Dendritic cell treated with granulocyte-macrophage colony-stimulating factor and Interleukin-4, amounts not matched to agents 40 ng/mL and 50 ng/mL, for 4 days (primary cell): ENCODE data around the gene RNF34.

Experiments
- H3K27ac Mint-ChIP-seq: one replicate; pipeline ENCODE4 v1.8.0; 2022; ENCODE audit warnings: mild to moderate bottlenecking, mixed read lengths
- H3K27me3 Mint-ChIP-seq: one replicate; pipeline ENCODE4 v1.8.0; 2022; ENCODE audit warnings: mild to moderate bottlenecking, mixed read lengths
- H3K36me3 Mint-ChIP-seq: one replicate; pipeline ENCODE4 v1.8.0; 2022; ENCODE audit warnings: low read depth, mixed read lengths
- H3K4me1 Mint-ChIP-seq: one replicate; pipeline ENCODE4 v1.8.0; 2022; ENCODE audit warnings: low read depth, mixed read lengths
- H3K4me3 Mint-ChIP-seq: one replicate; pipeline ENCODE4 v1.8.0; 2022; ENCODE audit warnings: mild to moderate bottlenecking, moderate library complexity, mixed read lengths
- H3K9me3 Mint-ChIP-seq: one replicate; pipeline ENCODE4 v1.8.0; 2022; ENCODE audit warnings: mixed read lengths
- intact Hi-C: fragments of 100-400 bp; cut with micrococcal nuclease; formaldehyde crosslinking; loops from one replicate; pipeline ENCODE4 v1.15.0; 2022

The RNF34 gene

DNA sequence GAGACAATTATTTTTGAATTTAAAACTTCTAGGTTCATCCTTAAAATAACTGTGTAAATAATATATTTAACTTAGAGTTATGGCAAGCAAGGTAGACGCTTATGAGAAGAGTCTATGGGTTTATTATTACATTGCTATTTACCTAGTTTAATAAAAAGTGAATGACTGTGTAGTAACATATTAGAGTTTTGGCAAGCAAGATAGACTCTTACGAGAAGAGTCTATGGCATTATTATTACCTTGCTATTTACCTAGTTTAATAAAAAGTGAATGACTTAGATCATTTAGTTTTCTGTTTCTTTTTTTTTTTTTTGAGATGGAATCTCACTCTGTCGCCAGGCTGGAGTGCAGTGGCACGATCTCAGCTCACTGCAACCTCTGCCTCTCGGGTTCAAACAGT lies 3.8 kb downstream of the RNF34 start:
- Mint-ChIP-seq H3K27me3 (no peaks in the 10 kb centered on the region), H3K27ac (no peak overlapping the region), H3K36me3 (peaks cover 67% of the 10 kb centered on the region), H3K4me3 (no peak overlapping the region), H3K9me3 (no peaks in the 10 kb centered on the region), H3K4me1 (peaks cover 29% of the 10 kb centered on the region)
- intact Hi-C loops = no loop called here

GRCh38 chr12:121404734-121405133 lies 4.8 kb downstream of the RNF34 start:
- peaks cover 22% of the 10 kb centered on the region for H3K4me1 Mint-ChIP-seq
- H3K36me3 Mint-ChIP-seq = peaks cover 66% of the 10 kb centered on the region
- H3K4me3 Mint-ChIP-seq = no peak overlapping the region
- H3K27me3 Mint-ChIP-seq = no peaks in the 10 kb centered on the region
- no peaks in the 10 kb centered on the region for H3K9me3 Mint-ChIP-seq
- intact Hi-C loops = no loop called here
- H3K27ac Mint-ChIP-seq = no peak overlapping the region

GRCh38 chr12:121405211-121405610 lies 5.3 kb downstream of the RNF34 start:
- Mint-ChIP-seq H3K27ac (no peak overlapping the region), H3K4me1 (peaks cover 22% of the 10 kb centered on the region), H3K36me3 (peaks cover 61% of the 10 kb centered on the region)

GRCh38 chr12:121413917-121414316 lies 14.0 kb downstream of the RNF34 start:
- Mint-ChIP-seq H3K36me3 (peaks cover 58% of the 10 kb centered on the region), H3K4me3 (no peak overlapping the region), H3K4me1 (no peaks in the 10 kb centered on the region), H3K27me3 (no peaks in the 10 kb centered on the region), H3K9me3 (no peaks in the 10 kb centered on the region), H3K27ac (no peak overlapping the region)
- intact Hi-C loops = no loop called here

More at GRCh38 chr12:121405211-121405610, 5.3 kb downstream of the RNF34 start:
- Mint-ChIP-seq H3K27me3 (no peaks in the 10 kb centered on the region), H3K4me3 (no peak overlapping the region), H3K9me3 (no peaks in the 10 kb centered on the region)
- intact Hi-C loops = no loop called here

DNA sequence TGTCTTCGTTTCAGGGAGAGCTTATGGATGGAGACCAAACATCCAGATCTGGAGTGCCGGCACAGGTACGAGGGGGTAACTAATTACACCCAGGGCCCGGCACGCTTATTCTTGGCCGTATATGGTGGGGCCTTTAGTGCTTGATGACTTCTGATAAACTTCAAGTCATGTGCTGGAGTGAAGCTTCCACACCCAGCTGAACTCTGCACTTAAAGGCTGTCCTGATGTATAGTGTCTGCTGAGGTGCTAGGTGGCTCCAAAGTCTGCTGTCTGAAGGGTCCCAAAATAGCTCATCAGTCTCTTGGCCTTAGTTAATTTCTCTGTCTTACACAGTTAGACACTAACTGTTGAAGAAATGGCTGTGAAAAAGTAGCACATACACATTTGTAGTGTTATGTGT lies 17.9 kb downstream of the RNF34 start:
- Mint-ChIP-seq H3K27ac (no peak overlapping the region), H3K9me3 (no peaks in the 10 kb centered on the region), H3K4me1 (no peaks in the 10 kb centered on the region), H3K4me3 (no peak overlapping the region), H3K36me3 (peaks cover 87% of the 10 kb centered on the region), H3K27me3 (no peaks in the 10 kb centered on the region)
- intact Hi-C loops = no loop called here

- H3K27me3 Mint-ChIP-seq = no peaks in the 10 kb centered on the region
- no peaks in the 10 kb centered on the region for H3K4me1 Mint-ChIP-seq
- no peak overlapping the region for H3K27ac Mint-ChIP-seq
- peaks cover 94% of the 10 kb centered on the region for H3K36me3 Mint-ChIP-seq
- H3K9me3 Mint-ChIP-seq = no peaks in the 10 kb centered on the region
- no peak overlapping the region for H3K4me3 Mint-ChIP-seq
- intact Hi-C loops = no loop called here
Measured at GRCh38 chr12:121420109-121420508, 20.2 kb downstream of the RNF34 start.

DNA sequence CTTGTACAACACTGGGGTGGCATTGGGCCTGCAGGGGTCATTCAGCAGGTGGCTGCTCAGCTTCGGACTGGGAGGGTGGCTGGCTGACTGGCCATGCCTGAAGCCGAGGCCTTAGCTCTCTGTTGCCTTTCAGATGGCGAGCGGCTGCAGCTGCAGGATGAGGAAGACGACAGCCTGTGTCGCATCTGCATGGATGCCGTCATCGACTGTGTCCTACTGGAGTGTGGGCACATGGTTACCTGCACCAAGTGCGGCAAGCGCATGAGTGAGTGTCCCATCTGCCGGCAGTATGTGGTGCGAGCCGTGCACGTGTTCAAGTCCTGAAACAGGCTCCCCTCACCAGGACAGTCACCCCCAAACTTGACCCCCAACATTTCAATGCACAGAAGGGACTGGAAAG lies 23.3 kb downstream of the RNF34 start:
- Mint-ChIP-seq H3K27me3 (no peaks in the 10 kb centered on the region), H3K4me3 (no peak overlapping the region), H3K9me3 (no peaks in the 10 kb centered on the region), H3K36me3 (peaks cover 92% of the 10 kb centered on the region), H3K4me1 (peaks cover 21% of the 10 kb centered on the region), H3K27ac (no peak overlapping the region)
- intact Hi-C loops = no loop called here

DNA sequence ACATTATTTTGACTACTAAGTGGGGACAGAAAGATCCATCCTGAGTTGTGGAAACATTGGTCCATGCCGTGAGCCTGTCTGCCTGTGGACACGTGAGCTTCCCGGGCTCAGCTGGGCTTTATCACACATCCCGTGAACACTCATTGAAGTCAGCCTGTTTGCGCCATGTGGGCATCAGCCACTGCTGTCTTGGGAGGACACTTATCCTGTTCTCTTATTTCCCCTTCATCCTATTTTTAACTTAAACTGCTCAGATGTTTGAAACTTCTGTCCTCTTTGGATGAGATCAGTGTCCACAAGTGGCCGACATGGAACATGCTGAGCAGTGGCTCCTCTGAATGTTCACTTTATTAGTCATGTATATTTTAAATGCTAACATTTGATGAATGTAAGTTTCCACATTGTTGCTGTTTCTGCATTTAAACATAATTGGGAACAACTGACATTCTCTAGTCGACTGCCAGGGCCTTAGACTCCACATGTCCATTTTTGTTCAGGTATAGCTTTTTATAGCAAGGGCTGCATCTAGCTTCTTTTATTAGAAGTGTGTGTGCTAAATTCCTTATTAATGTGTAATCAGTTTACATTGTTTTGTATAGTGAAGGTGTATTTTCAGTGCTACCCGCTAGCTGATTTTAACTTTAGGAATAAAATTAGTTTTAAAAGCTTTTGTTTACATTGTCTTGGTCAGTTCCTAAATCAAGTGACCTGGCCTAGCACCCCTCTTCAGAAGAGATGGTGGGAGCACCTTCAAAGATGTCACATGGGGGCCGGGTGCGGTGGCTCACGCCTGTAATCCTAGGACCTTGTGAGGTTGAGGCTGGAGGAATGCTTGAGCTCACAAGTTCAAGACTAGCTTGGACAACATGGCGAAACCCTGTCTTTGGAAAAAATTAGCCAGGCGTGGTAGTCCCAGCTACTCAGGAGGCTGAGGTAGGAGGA lies 24.0 kb downstream of the RNF34 start:
- no peaks in the 10 kb centered on the region for H3K9me3 Mint-ChIP-seq
- H3K4me3 Mint-ChIP-seq = no peak overlapping the region
- peaks cover 21% of the 10 kb centered on the region for H3K4me1 Mint-ChIP-seq
- H3K27ac Mint-ChIP-seq = peak overlapping the region; percentile 60
- H3K27me3 Mint-ChIP-seq = no peaks in the 10 kb centered on the region
- intact Hi-C loops = no loop called here
- peaks cover 92% of the 10 kb centered on the region for H3K36me3 Mint-ChIP-seq

- Mint-ChIP-seq H3K27me3 (no peaks in the 10 kb centered on the region), H3K27ac (peak overlapping the region; percentile 60), H3K4me3 (no peak overlapping the region), H3K4me1 (peaks cover 21% of the 10 kb centered on the region), H3K36me3 (peaks cover 93% of the 10 kb centered on the region), H3K9me3 (no peaks in the 10 kb centered on the region)
- intact Hi-C loops = no loop called here
Measured at GRCh38 chr12:121424624-121424975, 24.7 kb downstream of the RNF34 start.

DNA sequence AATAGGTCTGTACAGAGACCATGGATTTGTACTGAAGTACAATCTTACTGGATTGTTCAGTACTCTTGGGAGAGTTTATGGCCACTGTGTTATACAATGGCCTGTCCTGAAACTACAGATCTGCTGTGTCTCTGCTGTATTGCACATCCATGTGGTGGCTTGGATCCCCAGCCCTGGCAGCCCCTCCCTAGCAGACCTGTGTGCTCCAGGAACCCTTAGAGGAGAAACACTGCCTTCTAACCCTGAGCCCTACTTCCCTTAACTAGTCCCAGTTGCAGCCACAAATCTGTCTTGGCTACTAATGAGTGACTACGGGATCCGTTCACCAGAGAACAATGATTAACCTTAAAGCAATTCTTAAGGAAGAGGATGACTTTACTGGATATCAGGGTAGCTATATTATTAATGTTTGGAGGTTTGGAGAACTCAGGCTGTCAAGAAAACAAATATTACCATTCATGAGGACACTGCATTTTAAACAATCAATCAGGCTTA lies 27.7 kb downstream of the RNF34 start:
- Mint-ChIP-seq H3K36me3 (peaks cover 93% of the 10 kb centered on the region), H3K4me1 (peaks cover 21% of the 10 kb centered on the region), H3K9me3 (no peaks in the 10 kb centered on the region), H3K27ac (peak overlapping the region; percentile 57), H3K4me3 (no peak overlapping the region), H3K27me3 (no peaks in the 10 kb centered on the region)
- intact Hi-C loops = no loop called here

- peaks cover 27% of the 10 kb centered on the region for H3K4me1 Mint-ChIP-seq
- peaks cover 93% of the 10 kb centered on the region for H3K36me3 Mint-ChIP-seq
- no peaks in the 10 kb centered on the region for H3K27me3 Mint-ChIP-seq
- no peak overlapping the region for H3K4me3 Mint-ChIP-seq
- intact Hi-C loops = no loop called here
- no peaks in the 10 kb centered on the region for H3K9me3 Mint-ChIP-seq
- no peak overlapping the region for H3K27ac Mint-ChIP-seq
Measured at GRCh38 chr12:121428883-121429282, 29.0 kb downstream of the RNF34 start.

GRCh38 chr12:121430833-121431415 lies 31.0 kb downstream of the RNF34 start:
- peaks cover 20% of the 10 kb centered on the region for H3K4me1 Mint-ChIP-seq
- H3K9me3 Mint-ChIP-seq = no peaks in the 10 kb centered on the region
- no peak overlapping the region for H3K4me3 Mint-ChIP-seq
- intact Hi-C loops = no loop called here
- H3K27me3 Mint-ChIP-seq = no peaks in the 10 kb centered on the region
- H3K27ac Mint-ChIP-seq = no peak overlapping the region
- peaks cover 100% of the 10 kb centered on the region for H3K36me3 Mint-ChIP-seq

- Mint-ChIP-seq H3K27ac (peak overlapping the region; percentile 24), H3K27me3 (no peaks in the 10 kb centered on the region), H3K9me3 (peaks cover 11% of the 10 kb centered on the region), H3K4me3 (no peak overlapping the region), H3K36me3 (peaks cover 100% of the 10 kb centered on the region), H3K4me1 (peaks cover 25% of the 10 kb centered on the region)
- intact Hi-C loops = no loop called here
Measured at GRCh38 chr12:121432740-121433480, 33.0 kb downstream of the RNF34 start.

- Mint-ChIP-seq H3K27me3 (no peaks in the 10 kb centered on the region), H3K36me3 (peaks cover 100% of the 10 kb centered on the region), H3K4me1 (peaks cover 31% of the 10 kb centered on the region), H3K9me3 (peaks cover 11% of the 10 kb centered on the region), H3K27ac (peak overlapping the region; percentile 30), H3K4me3 (no peak overlapping the region)
- intact Hi-C loops = no loop called here
Measured at GRCh38 chr12:121436706-121437105, 36.8 kb downstream of the RNF34 start.
